Ishikawa (cell line): ENCODE results near the gene NDUFAF5.

Experiments
- CEBPB ChIP-seq: IDR thresholded peaks from 2 replicates; pipeline ENCODE4 v1.6.1; 2012
- CREB1 ChIP-seq: IDR thresholded peaks from 2 replicates; pipeline ENCODE4 v1.6.1; 2012; ENCODE audit warnings: low read depth
- EGR1 ChIP-seq: IDR thresholded peaks from 2 replicates; pipeline ENCODE4 v1.6.1; 2012
- EP300 ChIP-seq: IDR thresholded peaks from 2 replicates; pipeline ENCODE4 v1.6.1; 2012; ENCODE audit warnings: borderline replicate concordance
- FOXM1 ChIP-seq: IDR thresholded peaks from 2 replicates; pipeline ENCODE4 v1.6.1; 2012; ENCODE audit warnings: low read depth, borderline replicate concordance
- MAX ChIP-seq: IDR thresholded peaks from 2 replicates; pipeline ENCODE4 v1.6.1; 2012
- NFIC ChIP-seq: IDR thresholded peaks from 2 replicates; pipeline ENCODE4 v1.6.1; 2012
- RAD21 ChIP-seq: IDR thresholded peaks from 2 replicates; pipeline ENCODE4 v1.6.1; 2012; ENCODE audit warnings: low read depth
- REST ChIP-seq: IDR thresholded peaks from 2 replicates; pipeline ENCODE4 v1.6.1; 2012; ENCODE audit warnings: low read depth, mild to moderate bottlenecking
- TAF1 ChIP-seq: IDR thresholded peaks from 2 replicates; pipeline ENCODE4 v1.6.1; 2012; ENCODE audit warnings: low read depth, mild to moderate bottlenecking
- TCF12 ChIP-seq: IDR thresholded peaks from 2 replicates; pipeline ENCODE4 v1.6.1; 2012; ENCODE audit warnings: low read depth
- TEAD4 ChIP-seq: IDR thresholded peaks from 2 replicates; pipeline ENCODE4 v1.6.1; 2012
- USF1 ChIP-seq: IDR thresholded peaks from 2 replicates; pipeline ENCODE4 v1.6.1; 2012
- YY1 ChIP-seq: IDR thresholded peaks from 2 replicates; pipeline ENCODE4 v1.6.1; 2012; ENCODE audit warnings: low read depth
- ZBTB7A ChIP-seq: IDR thresholded peaks from 2 replicates; pipeline ENCODE4 v1.6.1; 2012; ENCODE audit warnings: low read depth

Gene NDUFAF5

GRCh38 chr20:13755809-13756208, 29.0 kb upstream of the NDUFAF5 start:
- TF ChIP-seq EGR1 = no peak
- TF ChIP-seq TEAD4 = no peak
- no peak for TF ChIP-seq USF1
- TF ChIP-seq REST = no peak
- TF ChIP-seq MAX = no peak
- TF ChIP-seq YY1 = no peak
- TF ChIP-seq CEBPB = no peak
- TF ChIP-seq TAF1 = no peak
- TF ChIP-seq RAD21 = no peak
- no peak for TF ChIP-seq TCF12
- no peak for TF ChIP-seq FOXM1
- TF ChIP-seq EP300 = no peak
- no peak for TF ChIP-seq ZBTB7A
- TF ChIP-seq CREB1 = no peak
- TF ChIP-seq NFIC = no peak

- no peak for TF ChIP-seq CEBPB
- no peak for TF ChIP-seq RAD21
- no peak for TF ChIP-seq TAF1
- no peak for TF ChIP-seq YY1
- TF ChIP-seq TEAD4 = no peak
- no peak for TF ChIP-seq MAX
- no peak for TF ChIP-seq NFIC
- TF ChIP-seq EP300 = no peak
- no peak for TF ChIP-seq FOXM1
- TF ChIP-seq USF1 = no peak
- TF ChIP-seq TCF12 = no peak
- no peak for TF ChIP-seq ZBTB7A
- no peak for TF ChIP-seq EGR1
- no peak for TF ChIP-seq REST
- TF ChIP-seq CREB1 = no peak
Measured at GRCh38 chr20:13756551-13756950, 28.3 kb upstream of the NDUFAF5 start.

- TF ChIP-seq USF1 (no peak), MAX (no peak), CEBPB (no peak), EP300 (no peak), TAF1 (no peak), TCF12 (no peak), YY1 (no peak), TEAD4 (no peak), RAD21 (no peak), NFIC (no peak), ZBTB7A (no peak), CREB1 (no peak), EGR1 (no peak), FOXM1 (no peak), REST (no peak)
Measured at GRCh38 chr20:13758884-13759283, 25.9 kb upstream of the NDUFAF5 start.

GRCh38 chr20:13765299-13765698, 19.5 kb upstream of the NDUFAF5 start:
- TF ChIP-seq TCF12 (no peak), TEAD4 (no peak), EGR1 (no peak), CREB1 (no peak), NFIC (no peak), MAX (no peak), ZBTB7A (no peak), RAD21 (no peak), TAF1 (no peak), FOXM1 (no peak), USF1 (no peak), REST (no peak), YY1 (no peak), CEBPB (no peak), EP300 (no peak)
